Fibroblast of the conjunctiva (primary cell): ENCODE measurements around the gene CALN1.
"Not testable (repeated sequence)": the region's sequence is repeated elsewhere in the genome, so short reads cannot be mapped to it uniquely, and the experiment has no call there.

Source experiments
- DNase-seq: peaks from one replicate; pipeline ENCODE4 v3.0.0-alpha.2; 2010; ENCODE audit warnings: low read depth

Gene CALN1

GRCh38 chr7:71974611-71975010 lies 437.5 kb downstream of the CALN1 start:
- DNase-seq, result no peak

- no peak for DNase-seq
These were observed 439.6 kb downstream of the CALN1 start for GRCh38 chr7:71972534-71972933.

GRCh38 chr7:71970725-71971124 lies 441.4 kb downstream of the CALN1 start:
- no peak for DNase-seq

GRCh38 chr7:71962636-71963035 lies 449.5 kb downstream of the CALN1 start:
- DNase-seq, result no peak

- no peak for DNase-seq
These were observed 450.9 kb downstream of the CALN1 start for GRCh38 chr7:71961283-71961682.

GRCh38 chr7:71942115-71942514 lies 470.0 kb downstream of the CALN1 start:
- no peak for DNase-seq

- no peak for DNase-seq
These were observed 474.2 kb downstream of the CALN1 start for GRCh38 chr7:71937840-71938371.

GRCh38 chr7:71935674-71936073 lies 476.5 kb downstream of the CALN1 start:
- no peak for DNase-seq

GRCh38 chr7:71933426-71933825 lies 478.7 kb downstream of the CALN1 start:
- no peak for DNase-seq

- DNase-seq, result no peak
These were observed 486.5 kb downstream of the CALN1 start for GRCh38 chr7:71925663-71926062.

- not testable (repeated sequence) for DNase-seq
These were observed 497.9 kb downstream of the CALN1 start for GRCh38 chr7:71914204-71914603.

GRCh38 chr7:71912476-71912875 lies 499.7 kb downstream of the CALN1 start:
- no peak for DNase-seq

- DNase-seq, result no peak
These were observed 501.1 kb downstream of the CALN1 start for GRCh38 chr7:71911051-71911450.

- no peak for DNase-seq
These were observed 506.3 kb downstream of the CALN1 start for GRCh38 chr7:71905821-71906220.

- DNase-seq, result no peak
These were observed 507.7 kb downstream of the CALN1 start for GRCh38 chr7:71904484-71904883.

- no peak for DNase-seq
These were observed 511.6 kb downstream of the CALN1 start for GRCh38 chr7:71900556-71900955.

- DNase-seq, result no peak
These were observed 515.6 kb downstream of the CALN1 start for GRCh38 chr7:71896535-71896934.

GRCh38 chr7:71886046-71886445 lies 526.1 kb downstream of the CALN1 start:
- DNase-seq, result no peak

GRCh38 chr7:71885487-71885886 lies 526.7 kb downstream of the CALN1 start:
- DNase-seq, result no peak

GRCh38 chr7:71883415-71883814 lies 528.7 kb downstream of the CALN1 start:
- DNase-seq, result no peak

- DNase-seq, result no peak
These were observed 540.7 kb downstream of the CALN1 start for GRCh38 chr7:71871446-71871845.

GRCh38 chr7:71870812-71871211 lies 541.3 kb downstream of the CALN1 start:
- DNase-seq, result no peak

GRCh38 chr7:71868797-71869196 lies 543.3 kb downstream of the CALN1 start:
- no peak for DNase-seq

GRCh38 chr7:71867626-71868025 lies 544.5 kb downstream of the CALN1 start:
- DNase-seq, result no peak

GRCh38 chr7:71865172-71865571 lies 547.0 kb downstream of the CALN1 start:
- no peak for DNase-seq
